GM19035 (cell line): ENCODE measurements around the gene MS4A4A.
"Not testable (repeated sequence)": the region's sequence is repeated elsewhere in the genome, so short reads cannot be mapped to it uniquely, and the experiment has no call there.

ENCODE experiments used
- ATAC-seq: cut with Tn5 transposase; IDR thresholded peaks from one replicate; pipeline ENCODE4 v1.9.1; 2021; ENCODE audit not compliant: unreplicated experiment

MS4A4A gene

GRCh38 chr11:60301884-60302283 is 21.4 kb downstream of the MS4A4A start:
- not testable (repeated sequence) for ATAC-seq

- ATAC-seq: no peak
These were observed 23.2 kb downstream of the MS4A4A start for GRCh38 chr11:60303661-60304060.

GRCh38 chr11:60305906-60306619 is 25.6 kb downstream of the MS4A4A start:
- no peak for ATAC-seq

GRCh38 chr11:60307507-60308195 is 27.2 kb downstream of the MS4A4A start:
- no peak for ATAC-seq

- no peak for ATAC-seq
These were observed 30.0 kb downstream of the MS4A4A start for GRCh38 chr11:60310407-60310998.

GRCh38 chr11:60314635-60315321 is 34.3 kb downstream of the MS4A4A start:
- ATAC-seq: no peak

GRCh38 chr11:60315871-60316270 is 35.4 kb downstream of the MS4A4A start:
- no peak for ATAC-seq

- ATAC-seq: no peak
These were observed 35.9 kb downstream of the MS4A4A start for GRCh38 chr11:60316317-60316716.

- no peak for ATAC-seq
These were observed 38.3 kb downstream of the MS4A4A start for GRCh38 chr11:60318726-60319125.

- no peak for ATAC-seq
These were observed 40.6 kb downstream of the MS4A4A start for GRCh38 chr11:60321051-60321450.

- ATAC-seq: no peak
These were observed 46.5 kb downstream of the MS4A4A start, which contains the start of gene MS4A6E for GRCh38 chr11:60326955-60327354. MS4A6E (plus strand) TSS chr11:60327255; CDS start chr11:60334896, 7,641 bp downstream.

GRCh38 chr11:60328460-60328859 is 48.0 kb downstream of the MS4A4A start:
- no peak for ATAC-seq

- ATAC-seq: no peak
These were observed 52.4 kb downstream of the MS4A4A start for GRCh38 chr11:60332846-60333245.

- ATAC-seq: no peak
These were observed 53.6 kb downstream of the MS4A4A start for GRCh38 chr11:60334005-60334620.

- no peak for ATAC-seq
These were observed 56.4 kb downstream of the MS4A4A start for GRCh38 chr11:60336767-60337391.

- ATAC-seq: no peak
These were observed 57.6 kb downstream of the MS4A4A start for GRCh38 chr11:60338053-60338452.

- no peak for ATAC-seq
These were observed 58.9 kb downstream of the MS4A4A start for GRCh38 chr11:60339356-60339755.

GRCh38 chr11:60343094-60343704 is 62.7 kb downstream of the MS4A4A start:
- no peak for ATAC-seq

GRCh38 chr11:60344146-60344545 is 63.7 kb downstream of the MS4A4A start:
- ATAC-seq: no peak

- no peak for ATAC-seq
These were observed 65.0 kb downstream of the MS4A4A start for GRCh38 chr11:60345489-60345888.
